Upper lobe of left lung (tissue), 6 donors: ENCODE results near the gene PCBP3. TPM values are rescaled to one million over a fixed set of nuclear protein-coding genes. Genes with fewer than 3 reads are reported as not detected.

Experiments used
- ATAC-seq, 2 donors: fragments of 200-7000 bp; cut with Tn5 transposase; one replicate each; pipeline ENCODE4 v1.9.1; 2022; ENCODE audit warnings: mild to moderate bottlenecking in 2 of 2, moderate library complexity in 2 of 2; ENCODE audit not compliant: low FRiP score in 2 of 2
- DNase-seq, 2 donors: peaks; one replicate each; pipeline ENCODE4 v3.0.0-alpha.2; 2019 to 2020
- H3K27ac ChIP-seq, 4 donors: fragments of 200-600 bp; sonication (generic); one replicate each; pipeline ENCODE4 v1.5.1; 2016 to 2019
- H3K27me3 ChIP-seq, 4 donors: fragments of 200-600 bp; sonication (generic); one replicate each; pipeline ENCODE4 v1.5.1; 2017 to 2019
- H3K36me3 ChIP-seq, 4 donors: fragments of 200-600 bp; sonication (generic); one replicate each; pipeline ENCODE4 v1.5.1; 2016 to 2019
- H3K4me1 ChIP-seq, 4 donors: fragments of 200-600 bp; sonication (generic); one replicate each; pipeline ENCODE4 v1.5.1; 2018 to 2019
- H3K4me3 ChIP-seq, 4 donors: fragments of 200-600 bp; sonication (generic); one replicate each; pipeline ENCODE4 v1.5.1; 2017 to 2019; ENCODE audit warnings: mild to moderate bottlenecking in 2 of 4, moderate library complexity in 1 of 4
- H3K9me3 ChIP-seq, 4 donors: fragments of 200-600 bp; sonication (generic); one replicate each; pipeline ENCODE4 v1.5.1; 2018 to 2019
- CTCF ChIP-seq, 6 experiments: fragments of 450-650 bp in 4 of 6; fragments of 200-600 bp in 2 of 6; sonication (generic) in 2 of 6; IDR thresholded peaks; one replicate each; pipeline ENCODE4 v1.5.1; 2016 to 2019; ENCODE audit warnings: antibody characterized with exemption in 6 of 6
- EP300 ChIP-seq, 4 donors: sonication (generic); formaldehyde crosslinking; IDR thresholded peaks; one replicate each; pipeline ENCODE4 v1.5.1; 2017; ENCODE audit warnings: antibody characterized with exemption in 4 of 4, control low read depth in 2 of 4
- POLR2A ChIP-seq, 4 donors: fragments of 450-650 bp; IDR thresholded peaks; one replicate each; pipeline ENCODE4 v1.5.1; 2016 to 2017; ENCODE audit warnings: antibody characterized with exemption in 4 of 4, mild to moderate bottlenecking in 2 of 4
- POLR2AphosphoS5 ChIP-seq, 2 donors: sonication (generic); formaldehyde crosslinking; IDR thresholded peaks; one replicate each; pipeline ENCODE4 v1.5.1; 2017; ENCODE audit warnings: antibody characterized with exemption in 2 of 2
- WGBS, 2 donors: methylation state at CpG; one replicate each; pipeline ENCODE4 v1.1.5; 2017 to 2018; 5-methylcytosine and 5-hydroxymethylcytosine counted together
- total RNA-seq, 6 donors: library from RNA; depleted of rRNA in 4 of 6; stranded (reverse); fragments of >200 nt in 4 of 6; gene quantifications; one replicate each; pipeline versions ENCODE4 v1.1.0 to v1.2.1, GENCODE V29; 2016 to 2021
- donor health status: DM: no; HTN: no; CAD: no; lungs with moderate emphysema.
- donor health status: DM: no; HTN: yes; CAD: no; lungs with severe emphysema.

PCBP3 gene
- total RNA-seq, 6 donors from 2014 or later, result 0.78 to 10.5 (median 3.3) TPM

GRCh38 chr21:45981151-45982091, 337.9 kb downstream of the PCBP3 start, which contains the start of gene COL6A1:
Gene COL6A1 (plus strand): TSS chr21:45981770. CDS start chr21:45981851, 81 bp downstream.
- DNase-seq (peak; percentile 68 to 91), ATAC-seq (peak; percentile 74 to 80)
- TF ChIP-seq EP300 (IDR thresholded peaks at IDR 0.05) (no peak), CTCF (IDR thresholded peaks at IDR 0.05) (peak in 1 of 6 experiments; percentile 22), POLR2AphosphoS5 (IDR thresholded peaks at IDR 0.05) (peak; percentile 34 to 74), POLR2A (IDR thresholded peaks at IDR 0.05) (peak in 2 of 4 donors; percentile 38 to 50)
- 0% methylated on average over 17 to 23 of the region's 63 CpGs for WGBS, 2 donors
- peak within 1 kb of the TSS; percentile 51 to 83 (median 80) for H3K4me3 ChIP-seq
- H3K27ac ChIP-seq, result peak within 1 kb of the TSS; percentile 56 to 81 (median 76)
- peaks cover 5 to 17% (median 15%) of the 10 kb centered on the region in 4 donors for H3K4me1 ChIP-seq
- H3K9me3 ChIP-seq, result no peaks in the 10 kb centered on the region
- peaks cover 0 to 5% (median 0%) of the 10 kb centered on the region in 4 donors for H3K27me3 ChIP-seq
- H3K36me3 ChIP-seq, result peaks cover 0 to 12% (median 6%) of the 10 kb centered on the region in 4 donors

DNA sequence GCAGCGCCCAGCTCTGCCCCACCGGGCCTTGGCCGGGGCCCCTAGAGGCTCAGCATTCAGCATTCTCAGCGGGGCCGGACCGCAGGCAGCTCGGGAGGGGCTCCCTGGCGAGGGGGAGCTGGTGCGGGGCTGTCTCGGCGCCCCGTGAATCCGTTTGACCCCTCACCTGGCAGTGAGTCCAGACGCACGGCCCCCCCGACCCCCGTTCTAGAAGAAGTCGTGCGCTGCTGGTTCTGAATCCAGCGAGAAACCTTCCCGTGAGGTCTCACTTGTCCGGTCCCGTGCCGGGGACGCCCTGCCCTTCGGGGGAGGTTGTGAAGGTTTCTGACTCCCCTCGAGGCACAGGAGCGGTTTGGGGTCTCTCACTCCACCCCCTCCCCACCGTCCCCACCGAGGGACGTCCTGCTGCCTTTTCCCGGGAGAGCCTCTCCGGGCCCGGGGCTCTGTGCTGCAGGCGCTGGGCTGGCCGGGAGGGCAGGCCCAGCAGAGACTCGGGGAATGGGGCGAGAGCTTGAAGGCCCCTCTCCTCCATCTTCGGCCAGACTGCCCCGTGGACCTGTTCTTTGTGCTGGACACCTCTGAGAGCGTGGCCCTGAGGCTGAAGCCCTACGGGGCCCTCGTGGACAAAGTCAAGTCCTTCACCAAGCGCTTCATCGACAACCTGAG, 338.7 kb downstream of the PCBP3 start:
- ATAC-seq (peak in 1 of 2 donors; percentile 1), DNase-seq (peak in 1 of 2 donors; percentile 73)
- Histone ChIP-seq H3K4me1 (peaks cover 5 to 17% (median 15%) of the 10 kb centered on the region in 4 donors), H3K9me3 (no peaks in the 10 kb centered on the region), H3K4me3 (peak overlapping the region; percentile 51 to 83 (median 80)), H3K27me3 (peaks cover 0 to 5% (median 0%) of the 10 kb centered on the region in 4 donors), H3K27ac (peak overlapping the region; percentile 41 to 81 (median 76)), H3K36me3 (peaks cover 0 to 20% (median 11%) of the 10 kb centered on the region in 4 donors)
- TF ChIP-seq POLR2AphosphoS5 (IDR thresholded peaks at IDR 0.05) (no peak), POLR2A (IDR thresholded peaks at IDR 0.05) (no peak), CTCF (IDR thresholded peaks at IDR 0.05) (no peak), EP300 (IDR thresholded peaks at IDR 0.05) (no peak)
- 37% methylated on average over 19 of the region's 45 CpGs; no CpG with 5 or more reads in 1 of the 2 donors for WGBS, 2 donors

- Histone ChIP-seq H3K27ac (peak overlapping the region; percentile 5 to 81 (median 76)), H3K36me3 (peaks cover 0 to 23% (median 13%) of the 10 kb centered on the region in 4 donors), H3K4me3 (peak overlapping the region; percentile 51 to 83 (median 80)), H3K9me3 (no peaks in the 10 kb centered on the region), H3K4me1 (peaks cover 5 to 17% (median 15%) of the 10 kb centered on the region in 4 donors), H3K27me3 (peaks cover 0 to 5% (median 0%) of the 10 kb centered on the region in 4 donors)
- 83 to 84% methylated on average over 10 to 30 of the region's 45 CpGs for WGBS, 2 donors
- ATAC-seq (peak in 1 of 2 donors; percentile 1), DNase-seq (peak in 1 of 2 donors; percentile 81)
- no peak for TF ChIP-seq POLR2A (IDR thresholded peaks at IDR 0.05)
- TF ChIP-seq CTCF (IDR thresholded peaks at IDR 0.05), result no peak
- TF ChIP-seq POLR2AphosphoS5 (IDR thresholded peaks at IDR 0.05), result no peak
- TF ChIP-seq EP300 (IDR thresholded peaks at IDR 0.05), result no peak
Observed at GRCh38 chr21:45982758-45983648, 339.5 kb downstream of the PCBP3 start.

GRCh38 chr21:45983649-45983965, 340.1 kb downstream of the PCBP3 start:
- TF ChIP-seq POLR2A (IDR thresholded peaks at IDR 0.05), result no peak
- no peak for TF ChIP-seq EP300 (IDR thresholded peaks at IDR 0.05)
- no peak for TF ChIP-seq POLR2AphosphoS5 (IDR thresholded peaks at IDR 0.05)
- TF ChIP-seq CTCF (IDR thresholded peaks at IDR 0.05), result no peak
- peaks cover 0 to 23% (median 13%) of the 10 kb centered on the region in 4 donors for H3K36me3 ChIP-seq
- peak in 1 of 2 donors; percentile 72 for DNase-seq
- peak overlapping the region in 3 of 4 donors; percentile 51 to 81 (median 78) for H3K4me3 ChIP-seq
- 86% methylated on average over 13 of the region's 13 CpGs; no CpG with 5 or more reads in 1 of the 2 donors for WGBS, 2 donors
- H3K9me3 ChIP-seq, result no peaks in the 10 kb centered on the region
- H3K27me3 ChIP-seq, result peaks cover 0 to 5% (median 0%) of the 10 kb centered on the region in 4 donors
- H3K4me1 ChIP-seq, result peaks cover 5 to 17% (median 15%) of the 10 kb centered on the region in 4 donors
- ATAC-seq, result no peak
- H3K27ac ChIP-seq, result peak overlapping the region in 3 of 4 donors; percentile 34 to 81 (median 80)
